ENCODE results near the gene C10orf90.

C10orf90 gene

DNA sequence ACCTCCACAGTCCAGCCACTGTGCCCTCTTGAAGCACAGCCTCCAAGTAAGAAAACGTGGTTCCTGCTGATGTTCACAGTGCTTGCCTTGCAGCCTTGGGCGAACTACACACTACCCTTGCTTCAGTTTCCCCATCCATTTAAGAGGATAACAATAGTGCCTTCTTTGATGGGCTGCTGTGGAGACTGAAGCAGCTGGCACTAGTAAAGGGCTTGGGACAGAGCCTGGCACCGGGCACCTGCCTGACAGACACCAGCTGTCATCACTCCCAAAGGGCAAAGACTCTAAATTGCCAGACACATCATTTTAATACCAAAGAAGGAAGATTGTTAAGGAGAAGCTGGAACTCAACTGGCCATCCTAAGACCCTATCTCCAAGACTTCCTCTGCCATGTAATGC, 3.1 kb upstream of the C10orf90 start:
- TF ChIP-seq, protein P1, sequence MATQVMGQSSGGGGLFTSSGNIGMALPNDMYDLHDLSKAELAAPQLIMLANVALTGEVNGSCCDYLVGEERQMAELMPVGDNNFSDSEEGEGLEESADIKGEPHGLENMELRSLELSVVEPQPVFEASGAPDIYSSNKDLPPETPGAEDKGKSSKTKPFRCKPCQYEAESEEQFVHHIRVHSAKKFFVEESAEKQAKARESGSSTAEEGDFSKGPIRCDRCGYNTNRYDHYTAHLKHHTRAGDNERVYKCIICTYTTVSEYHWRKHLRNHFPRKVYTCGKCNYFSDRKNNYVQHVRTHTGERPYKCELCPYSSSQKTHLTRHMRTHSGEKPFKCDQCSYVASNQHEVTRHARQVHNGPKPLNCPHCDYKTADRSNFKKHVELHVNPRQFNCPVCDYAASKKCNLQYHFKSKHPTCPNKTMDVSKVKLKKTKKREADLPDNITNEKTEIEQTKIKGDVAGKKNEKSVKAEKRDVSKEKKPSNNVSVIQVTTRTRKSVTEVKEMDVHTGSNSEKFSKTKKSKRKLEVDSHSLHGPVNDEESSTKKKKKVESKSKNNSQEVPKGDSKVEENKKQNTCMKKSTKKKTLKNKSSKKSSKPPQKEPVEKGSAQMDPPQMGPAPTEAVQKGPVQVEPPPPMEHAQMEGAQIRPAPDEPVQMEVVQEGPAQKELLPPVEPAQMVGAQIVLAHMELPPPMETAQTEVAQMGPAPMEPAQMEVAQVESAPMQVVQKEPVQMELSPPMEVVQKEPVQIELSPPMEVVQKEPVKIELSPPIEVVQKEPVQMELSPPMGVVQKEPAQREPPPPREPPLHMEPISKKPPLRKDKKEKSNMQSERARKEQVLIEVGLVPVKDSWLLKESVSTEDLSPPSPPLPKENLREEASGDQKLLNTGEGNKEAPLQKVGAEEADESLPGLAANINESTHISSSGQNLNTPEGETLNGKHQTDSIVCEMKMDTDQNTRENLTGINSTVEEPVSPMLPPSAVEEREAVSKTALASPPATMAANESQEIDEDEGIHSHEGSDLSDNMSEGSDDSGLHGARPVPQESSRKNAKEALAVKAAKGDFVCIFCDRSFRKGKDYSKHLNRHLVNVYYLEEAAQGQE (IDR thresholded peaks at IDR 0.05; ENCODE audit: low read depth) = no peak
- TF ChIP-seq EP300 (IDR thresholded peaks at IDR 0.05; ENCODE audit: borderline replicate concordance) = no peak
- no peak for TF ChIP-seq EGR1 (IDR thresholded peaks at IDR 0.05)
- no peak for TF ChIP-seq RAD21 (IDR thresholded peaks at IDR 0.05; ENCODE audit: low read depth)
- no peak for TF ChIP-seq ZBTB7A (IDR thresholded peaks at IDR 0.05; ENCODE audit: low read depth)
- no peak for TF ChIP-seq FOXM1 (IDR thresholded peaks at IDR 0.05; ENCODE audit: borderline replicate concordance, low read depth)
- TF ChIP-seq YY1 (IDR thresholded peaks at IDR 0.05; ENCODE audit: low read depth) = no peak
- TF ChIP-seq NFIC (IDR thresholded peaks at IDR 0.05) = no peak
- TF ChIP-seq, protein P2, sequence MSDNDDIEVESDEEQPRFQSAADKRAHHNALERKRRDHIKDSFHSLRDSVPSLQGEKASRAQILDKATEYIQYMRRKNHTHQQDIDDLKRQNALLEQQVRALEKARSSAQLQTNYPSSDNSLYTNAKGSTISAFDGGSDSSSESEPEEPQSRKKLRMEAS (IDR thresholded peaks at IDR 0.05) = no peak
- TF ChIP-seq TCF12 (IDR thresholded peaks at IDR 0.05; ENCODE audit: low read depth) = no peak
- TF ChIP-seq TAF1 (IDR thresholded peaks at IDR 0.05; ENCODE audit: low read depth) = no peak

DNA sequence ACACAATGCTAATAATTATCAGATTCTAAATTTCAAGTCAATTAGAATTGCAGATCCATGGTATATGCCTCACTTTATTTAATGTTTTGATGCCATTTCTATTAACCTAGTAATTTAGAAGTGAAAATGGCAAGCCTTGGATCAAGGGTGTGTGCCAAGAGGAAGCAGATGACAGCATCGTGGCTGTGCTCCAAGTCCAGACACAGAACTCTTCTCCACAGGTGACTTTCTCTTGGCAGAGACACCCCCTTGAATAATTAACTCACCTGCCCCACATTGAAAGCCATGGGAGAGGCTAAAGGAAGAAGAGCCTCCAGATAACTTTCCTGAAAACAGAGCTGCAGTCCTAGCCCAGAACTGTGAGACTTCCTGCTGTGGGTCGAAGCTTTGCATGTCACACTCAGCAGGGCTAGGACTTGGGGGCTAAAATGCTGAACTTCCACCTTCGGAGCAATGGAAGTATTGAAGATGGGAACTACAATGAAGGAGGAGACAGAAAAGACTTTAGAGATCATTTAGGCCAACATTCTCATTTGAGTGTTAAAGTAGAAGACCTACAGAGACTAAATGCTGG, 996 bp upstream of the C10orf90 start:
- TF ChIP-seq, protein P2 (IDR thresholded peaks at IDR 0.05) = no peak
- TF ChIP-seq YY1 (IDR thresholded peaks at IDR 0.05; ENCODE audit: low read depth) (no peak), RAD21 (IDR thresholded peaks at IDR 0.05; ENCODE audit: low read depth) (no peak), EGR1 (IDR thresholded peaks at IDR 0.05) (no peak), NFIC (IDR thresholded peaks at IDR 0.05) (no peak), EP300 (IDR thresholded peaks at IDR 0.05; ENCODE audit: borderline replicate concordance) (no peak), TCF12 (IDR thresholded peaks at IDR 0.05; ENCODE audit: low read depth) (no peak), CEBPB (IDR thresholded peaks at IDR 0.05) (no peak), FOXM1 (IDR thresholded peaks at IDR 0.05; ENCODE audit: borderline replicate concordance, low read depth) (no peak), TEAD4 (IDR thresholded peaks at IDR 0.05) (no peak), ZBTB7A (IDR thresholded peaks at IDR 0.05; ENCODE audit: low read depth) (no peak), TAF1 (IDR thresholded peaks at IDR 0.05; ENCODE audit: low read depth) (no peak), CREB1 (IDR thresholded peaks at IDR 0.05; ENCODE audit: low read depth) (no peak)
- TF ChIP-seq, protein P1 (IDR thresholded peaks at IDR 0.05; ENCODE audit: low read depth) = no peak

DNA sequence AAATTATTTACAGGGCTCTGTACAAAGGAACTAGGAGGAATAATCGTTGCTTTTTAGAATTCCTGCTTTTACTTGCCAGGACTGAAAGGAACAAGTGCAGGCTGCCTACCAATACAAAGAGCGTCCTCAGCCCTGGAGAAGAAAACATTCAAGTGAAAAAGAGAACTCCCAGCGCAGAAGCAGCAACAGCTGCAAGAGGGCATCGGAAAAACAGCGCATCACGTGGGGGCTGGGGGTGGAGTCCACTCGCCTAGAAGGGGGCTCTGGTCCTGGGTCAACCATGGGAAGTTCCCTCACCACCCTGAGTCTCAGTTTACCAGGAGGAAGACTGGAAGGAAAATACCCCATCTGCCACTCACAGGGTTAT, 385 bp upstream of the C10orf90 start:
- TF ChIP-seq TEAD4 (IDR thresholded peaks at IDR 0.05) (no peak), CEBPB (IDR thresholded peaks at IDR 0.05) (no peak), EP300 (IDR thresholded peaks at IDR 0.05; ENCODE audit: borderline replicate concordance) (no peak), YY1 (IDR thresholded peaks at IDR 0.05; ENCODE audit: low read depth) (no peak), CREB1 (IDR thresholded peaks at IDR 0.05; ENCODE audit: low read depth) (no peak), TAF1 (IDR thresholded peaks at IDR 0.05; ENCODE audit: low read depth) (no peak), ZBTB7A (IDR thresholded peaks at IDR 0.05; ENCODE audit: low read depth) (no peak), EGR1 (IDR thresholded peaks at IDR 0.05) (no peak), TCF12 (IDR thresholded peaks at IDR 0.05; ENCODE audit: low read depth) (no peak), RAD21 (IDR thresholded peaks at IDR 0.05; ENCODE audit: low read depth) (no peak), NFIC (IDR thresholded peaks at IDR 0.05) (no peak), FOXM1 (IDR thresholded peaks at IDR 0.05; ENCODE audit: borderline replicate concordance, low read depth) (no peak)
- TF ChIP-seq, protein P1 (IDR thresholded peaks at IDR 0.05; ENCODE audit: low read depth) = no peak
- TF ChIP-seq, protein P3, sequence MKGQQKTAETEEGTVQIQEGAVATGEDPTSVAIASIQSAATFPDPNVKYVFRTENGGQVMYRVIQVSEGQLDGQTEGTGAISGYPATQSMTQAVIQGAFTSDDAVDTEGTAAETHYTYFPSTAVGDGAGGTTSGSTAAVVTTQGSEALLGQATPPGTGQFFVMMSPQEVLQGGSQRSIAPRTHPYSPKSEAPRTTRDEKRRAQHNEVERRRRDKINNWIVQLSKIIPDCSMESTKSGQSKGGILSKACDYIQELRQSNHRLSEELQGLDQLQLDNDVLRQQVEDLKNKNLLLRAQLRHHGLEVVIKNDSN (IDR thresholded peaks at IDR 0.05) = no peak
- TF ChIP-seq, protein P2 (IDR thresholded peaks at IDR 0.05) = no peak

DNA sequence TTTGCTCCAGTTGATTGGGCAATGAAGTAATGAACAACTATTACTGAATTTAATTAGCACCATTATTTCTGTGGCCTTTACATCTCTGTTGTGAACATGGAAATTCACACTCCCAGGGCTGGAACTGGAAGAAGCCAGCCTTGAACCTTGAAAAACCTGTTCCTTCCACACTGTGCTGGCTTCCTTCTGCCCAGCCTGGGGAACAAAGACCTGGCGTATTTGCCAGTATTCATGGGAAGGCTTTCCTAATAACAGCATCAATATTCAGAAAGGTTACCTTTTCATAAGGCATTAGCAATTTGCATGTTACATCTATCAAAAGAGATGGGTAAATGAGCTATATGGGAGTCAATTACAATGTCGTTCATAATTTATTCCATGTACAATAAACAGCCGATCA, 1.3 kb downstream of the C10orf90 start:
- TF ChIP-seq TAF1 (IDR thresholded peaks at IDR 0.05; ENCODE audit: low read depth) (no peak), EGR1 (IDR thresholded peaks at IDR 0.05) (no peak), CREB1 (IDR thresholded peaks at IDR 0.05; ENCODE audit: low read depth) (no peak), NFIC (IDR thresholded peaks at IDR 0.05) (no peak), ZBTB7A (IDR thresholded peaks at IDR 0.05; ENCODE audit: low read depth) (no peak), TCF12 (IDR thresholded peaks at IDR 0.05; ENCODE audit: low read depth) (no peak), YY1 (IDR thresholded peaks at IDR 0.05; ENCODE audit: low read depth) (no peak), RAD21 (IDR thresholded peaks at IDR 0.05; ENCODE audit: low read depth) (no peak), CEBPB (IDR thresholded peaks at IDR 0.05) (no peak), EP300 (IDR thresholded peaks at IDR 0.05; ENCODE audit: borderline replicate concordance) (no peak), FOXM1 (IDR thresholded peaks at IDR 0.05; ENCODE audit: borderline replicate concordance, low read depth) (no peak), TEAD4 (IDR thresholded peaks at IDR 0.05) (no peak)
- TF ChIP-seq, protein P1 (IDR thresholded peaks at IDR 0.05; ENCODE audit: low read depth) = no peak
- TF ChIP-seq, protein P3 (IDR thresholded peaks at IDR 0.05) = no peak
- TF ChIP-seq, protein P2 (IDR thresholded peaks at IDR 0.05) = no peak

Data from Ishikawa (cell line).